ENCODE results near the gene KCNT1.

The KCNT1 gene

GRCh38 chr9:135673941-135674340, 28.0 kb upstream of the KCNT1 start:
- DNase-seq, result no peak

- DNase-seq, result no peak
Observed at GRCh38 chr9:135674977-135675376, 27.0 kb upstream of the KCNT1 start.

DNA sequence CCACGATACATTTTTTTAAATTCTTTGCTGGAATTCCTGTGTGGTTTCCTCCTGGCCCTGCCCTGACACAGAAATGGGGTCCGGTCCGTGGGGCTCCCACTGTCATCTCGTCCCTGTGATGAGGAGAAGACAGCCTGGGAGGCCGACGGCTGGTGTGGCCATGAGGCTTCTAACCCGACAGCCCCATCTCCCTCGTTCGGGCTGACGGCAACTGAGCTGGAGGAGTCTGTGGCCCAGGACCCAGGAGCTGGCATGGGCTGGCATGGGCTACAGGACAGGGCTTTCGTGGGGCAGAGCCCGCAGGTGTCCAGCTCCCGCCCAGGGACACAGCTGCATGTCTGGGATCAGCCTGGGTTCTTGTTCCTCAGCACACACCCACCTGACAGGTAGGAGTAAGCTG, 25.1 kb upstream of the KCNT1 start:
- DNase-seq, result no peak

DNA sequence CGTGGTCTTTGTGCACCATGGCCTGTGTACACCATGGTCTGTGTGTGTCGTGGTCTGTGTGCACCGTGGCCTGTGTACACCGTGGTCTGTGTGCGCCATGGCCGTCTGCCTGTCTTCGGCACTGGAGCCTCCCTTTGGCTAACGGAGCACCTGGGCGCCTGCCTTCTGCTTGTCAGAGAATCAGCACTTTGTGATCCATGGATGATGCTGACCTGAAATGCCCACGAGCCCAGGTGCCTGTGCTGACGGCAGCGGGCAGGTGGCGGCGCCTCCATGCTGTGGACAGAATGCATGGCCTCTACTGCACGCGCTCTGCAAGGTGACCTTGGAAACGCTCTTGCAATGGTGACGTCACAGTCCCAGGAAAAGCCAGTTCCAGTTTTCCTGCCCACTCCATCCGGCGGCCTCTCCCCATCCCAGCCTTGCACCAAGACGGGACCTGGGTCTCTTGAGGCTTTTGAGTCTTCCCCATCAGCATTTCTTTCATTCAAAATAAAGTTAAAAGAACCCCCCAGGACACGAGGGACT, 24.3 kb upstream of the KCNT1 start:
- no peak for DNase-seq

- DNase-seq, result no peak
Observed at GRCh38 chr9:135678236-135679017, 23.6 kb upstream of the KCNT1 start.

GRCh38 chr9:135680056-135680455, 21.9 kb upstream of the KCNT1 start:
- no peak for DNase-seq

DNA sequence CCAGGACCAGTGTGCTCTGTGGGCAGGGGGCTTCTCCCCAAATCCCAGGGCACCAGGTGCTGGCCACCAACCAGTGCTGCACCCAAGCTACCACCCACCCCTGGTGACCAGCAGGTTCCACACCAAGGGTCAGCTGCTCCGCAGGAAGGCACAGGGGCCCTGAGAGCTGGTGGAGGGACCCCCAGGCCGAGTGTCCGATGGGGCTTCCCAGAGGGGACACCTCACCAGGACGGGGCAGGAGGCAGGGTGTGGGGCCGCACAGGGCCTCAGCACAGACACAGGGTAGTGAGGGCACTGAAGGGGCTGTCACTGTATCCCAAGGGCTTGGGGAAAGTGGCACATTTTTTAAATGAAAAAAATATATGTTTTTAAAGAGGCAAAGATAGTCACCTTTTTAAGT, 20.8 kb upstream of the KCNT1 start:
- no peak for DNase-seq

GRCh38 chr9:135683401-135684034, 18.5 kb upstream of the KCNT1 start:
- no peak for DNase-seq

- no peak for DNase-seq
Observed at GRCh38 chr9:135684691-135685090, 17.3 kb upstream of the KCNT1 start.

DNA sequence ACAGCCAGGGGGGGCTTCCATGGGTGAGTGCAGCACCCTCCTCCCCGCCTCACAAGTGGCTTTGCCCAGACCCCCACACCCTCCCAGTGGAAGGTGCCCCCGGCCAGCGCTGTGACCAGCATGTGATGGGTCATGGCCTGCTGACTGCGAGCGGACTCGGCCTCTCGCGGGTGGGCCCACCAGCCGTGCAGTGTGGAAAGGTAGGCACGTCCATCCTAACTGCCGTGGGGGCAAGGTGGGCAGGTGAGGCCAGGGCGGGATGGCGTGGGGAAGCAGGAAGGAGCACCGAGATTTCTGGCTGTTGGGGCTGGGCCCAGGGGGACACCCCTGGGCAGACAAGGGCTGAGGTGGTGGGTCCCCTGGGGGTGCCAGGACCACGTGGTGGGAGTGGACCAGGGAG, 14.8 kb upstream of the KCNT1 start:
- DNase-seq, result no peak

DNA sequence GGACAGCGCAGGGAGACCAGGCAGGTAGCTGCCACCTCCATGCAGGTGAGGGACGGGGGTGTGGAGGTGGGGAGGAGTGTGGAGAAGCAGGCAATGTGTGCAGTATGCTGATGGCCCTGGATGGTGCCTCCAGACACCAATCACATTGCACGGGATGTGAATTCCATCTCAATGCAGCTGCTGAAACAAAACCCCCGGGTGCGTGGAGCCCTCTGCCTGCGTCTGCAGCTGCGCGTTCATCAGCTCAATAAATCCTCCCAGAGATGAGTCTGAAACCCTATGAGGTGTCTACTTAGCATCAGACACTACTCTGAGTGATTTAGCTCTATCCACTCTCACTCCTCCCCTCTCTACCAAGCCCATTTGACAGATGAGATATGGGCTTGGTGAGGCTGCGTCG, 13.0 kb upstream of the KCNT1 start:
- no peak for DNase-seq

GRCh38 chr9:135690836-135691570, 11.0 kb upstream of the KCNT1 start:
- no peak for DNase-seq

- no peak for DNase-seq
Observed at GRCh38 chr9:135692410-135692809, 9.6 kb upstream of the KCNT1 start.

DNA sequence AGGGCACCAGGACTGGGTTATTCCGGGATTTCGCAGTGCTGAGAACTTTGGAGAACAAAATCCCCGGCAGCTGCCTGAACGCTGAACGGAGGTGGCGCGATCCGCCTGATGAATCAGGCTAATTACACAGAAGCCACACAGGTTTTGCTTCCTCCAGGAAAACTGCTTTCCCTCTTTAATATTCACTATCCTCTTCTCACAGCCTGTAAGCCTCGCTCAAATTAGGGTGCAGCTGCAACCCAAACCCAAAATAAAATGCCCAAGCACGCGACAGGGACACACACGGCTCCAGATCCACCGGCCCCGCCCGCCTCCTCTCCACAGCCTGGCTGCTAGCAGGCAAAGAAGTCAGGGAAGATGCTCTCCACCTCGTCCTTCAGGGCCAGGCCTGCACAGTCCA, 8.7 kb upstream of the KCNT1 start:
- DNase-seq, result no peak

- DNase-seq, result no peak
Observed at GRCh38 chr9:135693771-135694170, 8.2 kb upstream of the KCNT1 start.

DNA sequence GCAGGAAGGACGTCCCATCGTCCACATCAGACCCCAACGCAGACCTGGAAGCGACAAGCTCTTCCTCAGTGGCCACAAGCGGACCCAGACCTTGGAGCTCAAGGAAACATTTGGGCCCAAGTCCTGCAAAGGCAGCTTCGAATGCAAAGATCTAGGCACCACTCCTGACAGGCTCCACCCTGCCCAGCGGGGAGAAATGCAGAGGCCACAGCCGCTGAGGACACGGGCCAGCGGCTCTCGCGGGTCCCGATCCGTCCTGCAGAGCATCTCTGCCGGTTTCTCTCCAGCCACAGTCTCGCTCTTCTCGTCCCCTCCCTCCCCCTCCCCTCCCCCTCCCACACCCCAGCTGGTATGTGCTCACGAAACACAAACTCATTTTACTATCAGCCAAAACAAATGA, 7.6 kb upstream of the KCNT1 start:
- no peak for DNase-seq

DNA sequence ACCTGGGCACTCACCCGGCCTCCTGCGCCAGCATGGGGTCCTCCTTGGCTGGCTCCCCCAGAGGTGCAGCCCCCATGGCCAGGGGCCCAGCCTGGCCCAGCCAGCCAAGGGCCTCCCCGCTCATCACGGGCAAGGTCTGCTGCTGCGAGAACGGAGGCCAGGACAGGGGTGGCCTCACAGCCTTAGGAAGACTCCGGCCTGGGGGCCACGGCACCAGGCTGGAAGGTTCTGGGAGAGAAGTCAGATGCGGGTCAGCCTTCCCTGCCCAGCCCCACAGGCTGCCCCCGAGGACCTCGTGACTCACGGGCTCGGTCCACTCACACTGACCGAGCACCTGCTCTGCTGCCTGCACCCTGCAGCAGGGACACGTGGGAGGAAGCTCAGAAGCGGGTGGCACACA, 6.9 kb upstream of the KCNT1 start:
- no peak for DNase-seq

DNA sequence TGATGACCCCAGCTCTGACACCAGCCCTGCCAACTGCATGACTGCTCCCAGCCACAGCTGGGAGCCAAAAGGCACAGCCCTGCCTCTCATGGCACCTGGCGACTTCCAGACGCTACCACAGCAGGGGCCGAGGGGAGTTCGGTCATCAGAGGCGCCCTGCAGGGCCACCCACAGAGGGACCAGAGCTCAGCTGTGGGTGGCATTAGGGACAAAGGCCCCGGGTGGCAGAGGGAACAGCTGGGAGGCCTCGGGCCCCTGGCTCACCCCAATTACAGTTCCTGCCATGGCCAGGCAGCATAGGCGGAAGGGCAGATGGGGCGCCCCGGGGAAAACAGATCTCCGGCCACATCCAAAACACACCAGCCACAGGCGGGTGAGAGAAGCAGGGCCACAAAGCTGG, 6.3 kb upstream of the KCNT1 start:
- no peak for DNase-seq

DNA sequence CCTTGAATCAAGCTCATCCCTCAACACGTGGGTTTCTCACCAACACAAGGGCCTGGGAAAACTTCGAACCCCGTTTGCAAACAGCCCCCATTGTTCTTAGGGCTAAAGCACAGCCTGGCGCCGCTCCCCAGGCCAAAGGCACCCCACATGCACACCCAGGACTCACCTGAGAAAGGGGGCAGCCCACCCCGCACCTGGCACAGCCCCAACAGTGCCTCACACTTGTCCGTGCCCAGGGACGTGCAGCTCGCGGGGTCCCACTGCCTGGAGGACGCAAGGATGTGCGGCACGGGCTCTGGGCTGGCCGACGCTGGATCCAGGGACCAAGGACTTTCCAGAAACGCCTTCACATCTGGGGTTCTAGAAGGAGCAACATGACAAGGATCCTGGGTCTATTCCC, 5.5 kb upstream of the KCNT1 start:
- no peak for DNase-seq

GRCh38 chr9:135697226-135697625, 4.8 kb upstream of the KCNT1 start:
- no peak for DNase-seq

DNA sequence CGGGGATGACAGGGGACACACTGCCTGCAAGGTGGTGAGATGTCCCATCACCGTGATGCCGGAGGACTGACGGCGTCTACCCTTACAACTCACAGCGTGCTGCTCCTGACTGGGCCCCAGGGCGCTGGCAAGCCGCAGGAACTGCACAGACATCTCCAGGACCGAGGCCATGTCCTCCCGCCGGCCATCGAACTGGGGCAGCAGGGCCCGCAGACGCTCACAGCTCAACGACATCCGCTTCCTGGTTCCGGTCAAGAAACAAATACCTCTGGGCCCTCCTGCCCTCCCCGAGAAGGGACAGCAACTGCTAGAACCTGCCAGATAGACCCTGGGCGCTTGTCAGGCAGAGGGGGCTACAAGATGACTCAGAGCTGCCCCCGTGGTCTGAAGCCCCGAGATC, 3.7 kb upstream of the KCNT1 start:
- no peak for DNase-seq

GRCh38 chr9:135698767-135699166, 3.2 kb upstream of the KCNT1 start:
- DNase-seq, result no peak

- no peak for DNase-seq
Observed at GRCh38 chr9:135699440-135699839, 2.5 kb upstream of the KCNT1 start, which contains the start of gene SOHLH1. TSS of gene SOHLH1 (minus strand) at chr9:135699481. CDS start at chr9:135699467, 14 bp downstream.

DNA sequence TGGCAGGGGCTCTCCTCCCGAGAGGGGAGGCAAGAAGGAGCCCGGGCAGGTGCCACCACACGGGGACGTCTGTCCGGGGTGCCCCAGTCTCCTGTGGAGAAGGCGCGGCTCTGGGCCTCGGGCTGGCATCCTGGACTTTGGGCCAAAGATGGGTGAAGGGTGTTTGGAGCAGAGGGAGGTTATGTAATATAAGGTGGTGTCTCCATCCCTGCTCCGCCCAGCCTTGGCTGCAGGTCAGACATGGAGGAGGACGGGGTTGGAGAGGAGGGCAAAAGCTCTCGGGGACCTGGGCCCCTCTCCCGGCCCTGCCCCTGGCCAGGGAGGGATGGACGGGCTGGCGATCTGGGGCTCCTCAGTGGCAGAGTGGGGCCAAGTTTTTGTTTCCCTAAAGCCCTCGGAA, 1.5 kb upstream of the KCNT1 start:
- no peak for DNase-seq
